Umbilical cord (tissue), 2 donors: Measurements from ENCODE around the gene ARHGAP33. TPM values are rescaled to one million over a fixed set of nuclear protein-coding genes. Genes with fewer than 3 reads are reported as not detected.
"Not testable (repeated sequence)": the region's sequence is repeated elsewhere in the genome, so short reads cannot be mapped to it uniquely, and the experiment has no call there.

Experiments
- DNase-seq: peaks from one replicate; pipeline ENCODE4 v3.0.0-alpha.2; 2015; ENCODE audit warnings: low spot score
- total RNA-seq: library from RNA; depleted of rRNA; stranded (reverse); fragments of >200 nt; gene quantifications from one replicate; pipeline ENCODE4 v1.2.3, GENCODE V29; 2014; ENCODE audit warnings: low replicate concordance; ENCODE audit not compliant: insufficient read depth

ARHGAP33 gene
- total RNA-seq, 1 donor from 2014 or later: 0.96 TPM

GRCh38 chr19:35833972-35834371 is 58.6 kb downstream of the ARHGAP33 start:
- DNase-seq: no peak

DNA sequence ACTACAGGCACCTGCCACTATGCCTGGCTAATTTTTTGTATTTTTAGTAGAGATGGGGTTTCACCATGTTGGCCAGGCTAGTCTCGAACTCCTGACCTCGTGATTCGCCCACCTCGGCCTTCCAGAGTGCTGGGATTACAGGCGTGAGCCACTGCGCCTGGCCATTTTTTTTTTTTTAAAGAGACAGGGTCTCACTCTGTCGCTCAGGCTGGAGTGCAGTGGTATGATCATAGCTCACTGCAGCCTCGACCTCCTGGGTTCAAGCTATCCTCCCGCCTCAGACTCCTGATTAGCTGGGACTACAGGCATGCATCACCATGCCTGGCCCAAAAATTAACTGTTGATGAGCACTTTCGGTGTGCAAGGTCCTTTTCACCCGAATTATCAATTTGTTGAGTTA is 60.7 kb downstream of the ARHGAP33 start:
- not testable (repeated sequence) for DNase-seq

Other genes with a start within 250 kb of the ARHGAP33 start
- gene SBSN, start 247.3 kb upstream of the ARHGAP33 start, total RNA-seq: 2.2 TPM
- gene GAPDHS, start 242.1 kb upstream of the ARHGAP33 start, total RNA-seq: not detected
- 55.4 TPM for gene TMEM147, start 229.9 kb upstream of the ARHGAP33 start, total RNA-seq
- not detected for gene ATP4A, start 211.9 kb upstream of the ARHGAP33 start, total RNA-seq
- not detected for gene PMIS2, start 189.4 kb upstream of the ARHGAP33 start, total RNA-seq
- 4.6 TPM for gene HAUS5, start 162.8 kb upstream of the ARHGAP33 start, total RNA-seq
- 20.9 TPM for gene RBM42, start 146.5 kb upstream of the ARHGAP33 start, total RNA-seq
- not detected for gene ETV2, start 133.8 kb upstream of the ARHGAP33 start, total RNA-seq
- 177 TPM for gene COX6B1, start 127.2 kb upstream of the ARHGAP33 start, total RNA-seq
- gene UPK1A, start 109.0 kb upstream of the ARHGAP33 start, total RNA-seq: 6.7 TPM
- gene ZBTB32, start 71.0 kb upstream of the ARHGAP33 start, total RNA-seq: not detected
- 2.2 TPM for gene KMT2B, start 57.6 kb upstream of the ARHGAP33 start, total RNA-seq
- not detected for gene IGFLR1, start 33.1 kb upstream of the ARHGAP33 start, total RNA-seq
- not detected for gene U2AF1L4, start 30.1 kb upstream of the ARHGAP33 start, total RNA-seq
- 3.6 TPM for gene PSENEN, start 29.9 kb upstream of the ARHGAP33 start, total RNA-seq
- gene LIN37, start 27.0 kb upstream of the ARHGAP33 start, total RNA-seq: 8.4 TPM
- gene HSPB6, start 18.5 kb upstream of the ARHGAP33 start, total RNA-seq: 67.4 TPM
- 15.9 TPM for gene PROSER3, start 17.4 kb upstream of the ARHGAP33 start, total RNA-seq
- 5.5 TPM for gene PRODH2, start 37.3 kb downstream of the ARHGAP33 start, total RNA-seq
- 0.48 TPM for gene NPHS1, start 76.9 kb downstream of the ARHGAP33 start, total RNA-seq
- gene KIRREL2, start 81.3 kb downstream of the ARHGAP33 start, total RNA-seq: not detected
- 8.4 TPM for gene APLP1, start 93.0 kb downstream of the ARHGAP33 start, total RNA-seq
- gene NFKBID, start 125.0 kb downstream of the ARHGAP33 start, total RNA-seq: 15.6 TPM
- not detected for gene HCST, start 127.0 kb downstream of the ARHGAP33 start, total RNA-seq
- gene TYROBP, start 132.7 kb downstream of the ARHGAP33 start, total RNA-seq: 28.4 TPM
- gene LRFN3, start 160.8 kb downstream of the ARHGAP33 start, total RNA-seq: 2.9 TPM
- 20.2 TPM for gene SDHAF1, start 219.6 kb downstream of the ARHGAP33 start, total RNA-seq
- gene SYNE4, start 233.2 kb downstream of the ARHGAP33 start, total RNA-seq: 0.48 TPM
- gene ALKBH6, start 238.6 kb downstream of the ARHGAP33 start, total RNA-seq: 27.2 TPM